Hepatocyte (in vitro differentiated cells): ENCODE results near the gene PTGES. TPM values are rescaled to one million over a fixed set of nuclear protein-coding genes. Genes with fewer than 3 reads are reported as not detected.

ENCODE experiments used
- DNase-seq: peaks from one replicate; pipeline ENCODE4 v3.0.0-alpha.2; 2016; ENCODE audit warnings: low spot score
- H2AFZ ChIP-seq: fragments of 200-600 bp; sonication (generic); 2 replicates; pipeline ENCODE4 v1.6.0; 2016; ENCODE audit warnings: antibody characterized with exemption, mild to moderate bottlenecking
- H3K27ac ChIP-seq: fragments of 200-600 bp; sonication (generic); 2 replicates; pipeline ENCODE4 v1.5.1; 2016; ENCODE audit warnings: mild to moderate bottlenecking
- H3K27me3 ChIP-seq: fragments of 200-600 bp; sonication (generic); 2 replicates; pipeline ENCODE4 v1.6.1; 2016
- H3K36me3 ChIP-seq: fragments of 200-600 bp; sonication (generic); replicated peaks from 2 replicates; pipeline ENCODE4 v1.5.1; 2016; ENCODE audit warnings: low read depth; ENCODE audit not compliant: insufficient read depth
- H3K4me1 ChIP-seq: fragments of 200-600 bp; sonication (generic); 2 replicates; pipeline ENCODE4 v1.5.1; 2016; ENCODE audit warnings: mild to moderate bottlenecking, moderate library complexity; ENCODE audit not compliant: insufficient read depth
- H3K4me2 ChIP-seq: fragments of 200-600 bp; sonication (generic); 2 replicates; pipeline ENCODE4 v1.6.0; 2016
- H3K4me3 ChIP-seq: fragments of 200-600 bp; sonication (generic); 2 replicates; pipeline ENCODE4 v1.5.1; 2016; ENCODE audit warnings: mild to moderate bottlenecking
- H3K79me2 ChIP-seq: fragments of 200-600 bp; sonication (generic); 2 replicates; pipeline ENCODE4 v1.6.0; 2017; ENCODE audit warnings: mild to moderate bottlenecking
- H3K9me2 ChIP-seq: fragments of 200-600 bp; sonication (generic); replicated peaks from 2 replicates; pipeline ENCODE4 v1.6.0; 2017; ENCODE audit warnings: mild to moderate bottlenecking; ENCODE audit not compliant: insufficient read depth
- H3K9me3 ChIP-seq: fragments of 200-600 bp; sonication (generic); 2 replicates; pipeline ENCODE4 v1.5.1; 2016; ENCODE audit warnings: low read depth, mild to moderate bottlenecking
- H4K20me1 ChIP-seq: fragments of 200-600 bp; sonication (generic); 2 replicates; pipeline ENCODE4 v1.6.0; 2016; ENCODE audit warnings: mild to moderate bottlenecking; ENCODE audit not compliant: insufficient read depth, poor library complexity, severe bottlenecking
- EZH2 ChIP-seq: fragments of 200-600 bp; sonication (generic); IDR thresholded peaks from 2 replicates; pipeline ENCODE4 v1.6.1; 2016; ENCODE audit warnings: antibody characterized with exemption, mild to moderate bottlenecking, borderline replicate concordance
- EZH2phosphoT487 ChIP-seq: fragments of 200-600 bp; sonication (generic); IDR thresholded peaks from one replicate; pipeline ENCODE4 v1.6.1; 2018; ENCODE audit warnings: antibody characterized with exemption, mild to moderate bottlenecking, low read depth, moderate library complexity; ENCODE audit not compliant: unreplicated experiment, severe bottlenecking
- WGBS: methylation state at CpG from one replicate; pipeline ENCODE4 v1.1.6; 2016; ENCODE audit warnings: low lambda C conversion rate; ENCODE audit errors: missing lambda C conversion rate; 5-methylcytosine and 5-hydroxymethylcytosine counted together
- polyA plus RNA-seq: library from polyadenylated mRNA; unstranded; fragments of >200 nt; fragmentation: Nextera tagmentation; extraction: Ambion mirVana; gene quantifications from 2 replicates; pipeline ENCODE4 v1.2.1, GENCODE V29; 2016
- total RNA-seq: library from RNA; depleted of rRNA; stranded (reverse); fragments of >200 nt; gene quantifications from 2 replicates; pipeline ENCODE4 v1.2.3, GENCODE V29; 2014
- TF ChIP-seq, protein P1 (sequence below): fragments of 200-600 bp; sonication (generic); IDR thresholded peaks from 2 replicates; pipeline ENCODE4 v1.5.1; 2016; ENCODE audit warnings: antibody characterized with exemption, mild to moderate bottlenecking; ENCODE audit not compliant: poor library complexity

The PTGES gene
- total and polyA plus RNA-seq, 2 experiments from 2014 or later: 26.4 to 94.9 TPM

DNA sequence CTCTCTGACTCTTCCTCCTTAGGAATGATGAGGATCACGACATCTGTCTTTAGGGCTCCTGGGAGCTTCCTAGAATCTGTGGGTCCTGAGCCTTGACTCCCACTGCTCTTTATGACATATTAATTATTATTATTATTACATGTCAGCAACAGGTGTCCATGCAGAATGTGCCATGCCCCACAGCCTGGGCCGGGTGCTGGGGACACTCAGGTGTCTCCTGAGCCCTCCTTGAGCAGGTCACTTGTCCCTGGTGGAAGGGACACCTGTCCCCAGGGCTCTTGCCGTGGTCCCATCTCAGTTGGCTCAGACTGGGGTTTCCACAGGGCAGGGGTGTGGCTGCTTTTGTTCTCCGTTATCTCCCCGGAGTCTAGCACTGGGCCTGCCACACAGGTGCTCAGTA lies 34.2 kb downstream of the PTGES start:
- 85% methylated on average over 5 of the region's 5 CpGs for WGBS
- Histone ChIP-seq H3K9me2 (no peaks in the 10 kb centered on the region), H3K79me2 (no peaks in the 10 kb centered on the region), H3K36me3 (no peaks in the 10 kb centered on the region), H3K4me2 (no peak overlapping the region), H3K27me3 (no peaks in the 10 kb centered on the region), H3K4me3 (no peak overlapping the region), H4K20me1 (no peaks in the 10 kb centered on the region), H3K4me1 (no peaks in the 10 kb centered on the region), H3K27ac (no peak overlapping the region), H2AFZ (no peak overlapping the region), H3K9me3 (no peaks in the 10 kb centered on the region)
- TF ChIP-seq EZH2 (no peak), EZH2phosphoT487 (no peak)
- TF ChIP-seq, protein P1, sequence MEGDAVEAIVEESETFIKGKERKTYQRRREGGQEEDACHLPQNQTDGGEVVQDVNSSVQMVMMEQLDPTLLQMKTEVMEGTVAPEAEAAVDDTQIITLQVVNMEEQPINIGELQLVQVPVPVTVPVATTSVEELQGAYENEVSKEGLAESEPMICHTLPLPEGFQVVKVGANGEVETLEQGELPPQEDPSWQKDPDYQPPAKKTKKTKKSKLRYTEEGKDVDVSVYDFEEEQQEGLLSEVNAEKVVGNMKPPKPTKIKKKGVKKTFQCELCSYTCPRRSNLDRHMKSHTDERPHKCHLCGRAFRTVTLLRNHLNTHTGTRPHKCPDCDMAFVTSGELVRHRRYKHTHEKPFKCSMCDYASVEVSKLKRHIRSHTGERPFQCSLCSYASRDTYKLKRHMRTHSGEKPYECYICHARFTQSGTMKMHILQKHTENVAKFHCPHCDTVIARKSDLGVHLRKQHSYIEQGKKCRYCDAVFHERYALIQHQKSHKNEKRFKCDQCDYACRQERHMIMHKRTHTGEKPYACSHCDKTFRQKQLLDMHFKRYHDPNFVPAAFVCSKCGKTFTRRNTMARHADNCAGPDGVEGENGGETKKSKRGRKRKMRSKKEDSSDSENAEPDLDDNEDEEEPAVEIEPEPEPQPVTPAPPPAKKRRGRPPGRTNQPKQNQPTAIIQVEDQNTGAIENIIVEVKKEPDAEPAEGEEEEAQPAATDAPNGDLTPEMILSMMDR: no peak
- DNase-seq: no peak

DNA sequence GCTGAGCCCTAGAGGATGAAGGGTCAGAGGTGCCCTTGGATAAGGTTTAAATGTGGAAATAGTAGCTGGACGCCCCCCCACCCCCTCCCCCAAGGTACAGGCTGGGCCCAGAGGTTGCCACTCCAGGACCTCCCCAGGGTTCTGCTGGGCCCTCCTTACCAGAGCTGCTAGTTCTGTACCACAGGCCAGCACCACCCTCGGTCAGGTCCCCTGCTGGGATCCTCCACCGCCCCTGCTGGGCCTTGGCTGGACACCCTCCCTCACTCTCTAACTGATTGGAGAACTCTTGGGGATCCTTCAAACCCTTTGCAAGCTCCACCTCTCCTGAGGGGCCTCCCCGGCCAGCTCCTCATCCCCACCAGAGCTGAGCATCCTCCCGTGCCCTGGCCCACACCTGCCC lies 34.9 kb downstream of the PTGES start:
- H3K4me1 ChIP-seq: peaks cover 4% of the 10 kb centered on the region

DNA sequence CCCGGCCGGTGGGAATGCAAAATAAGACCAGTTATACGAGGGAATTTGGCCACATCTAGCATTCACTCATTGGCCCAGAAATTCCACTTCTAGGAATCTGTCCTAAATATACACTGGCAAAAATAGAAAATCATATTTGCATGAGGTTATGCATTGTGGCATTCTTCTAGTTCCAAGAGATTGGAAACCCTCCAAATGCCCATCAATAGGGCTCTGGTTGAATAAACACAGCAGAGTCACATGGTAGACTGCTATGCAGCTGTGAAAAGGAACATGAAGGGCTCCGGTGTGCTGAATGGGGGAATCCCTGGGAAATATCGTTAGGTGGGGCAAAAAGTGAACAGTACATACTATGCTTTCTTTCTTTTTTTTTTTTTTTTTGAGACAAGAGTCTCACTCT lies 36.8 kb downstream of the PTGES start:
- no peak overlapping the region for H3K27ac ChIP-seq
- no peak for DNase-seq
- H3K4me3 ChIP-seq: no peak overlapping the region
- TF ChIP-seq EZH2phosphoT487 (no peak), EZH2 (no peak)
- TF ChIP-seq, protein P1: no peak
- H3K9me3 ChIP-seq: no peaks in the 10 kb centered on the region
- 85% methylated on average over 5 of the region's 5 CpGs for WGBS
- no peak overlapping the region for H2AFZ ChIP-seq
- no peaks in the 10 kb centered on the region for H3K79me2 ChIP-seq
- H3K27me3 ChIP-seq: no peaks in the 10 kb centered on the region
- H3K9me2 ChIP-seq: no peaks in the 10 kb centered on the region
- H4K20me1 ChIP-seq: no peaks in the 10 kb centered on the region
- H3K4me1 ChIP-seq: peaks cover 18% of the 10 kb centered on the region
- H3K4me2 ChIP-seq: no peak overlapping the region
- H3K36me3 ChIP-seq: no peaks in the 10 kb centered on the region

More for the DNA sequence above, 34.9 kb downstream of the PTGES start:
- no peak overlapping the region for H3K27ac ChIP-seq
- H2AFZ ChIP-seq: no peak overlapping the region
- no peaks in the 10 kb centered on the region for H3K9me2 ChIP-seq
- H3K4me3 ChIP-seq: no peak overlapping the region
- DNase-seq: no peak
- no peaks in the 10 kb centered on the region for H3K27me3 ChIP-seq
- no peaks in the 10 kb centered on the region for H3K9me3 ChIP-seq
- H3K36me3 ChIP-seq: no peaks in the 10 kb centered on the region
- no peak overlapping the region for H3K4me2 ChIP-seq
- no peaks in the 10 kb centered on the region for H3K79me2 ChIP-seq
- WGBS: 87% methylated on average over 4 of the region's 5 CpGs
- no peak for TF ChIP-seq EZH2phosphoT487
- TF ChIP-seq, protein P1: no peak
- no peak for TF ChIP-seq EZH2
- H4K20me1 ChIP-seq: no peaks in the 10 kb centered on the region
